WI38 (cell line): ENCODE results near the gene TMEM169.

Experiments used
- H3K4me3 ChIP-seq: 2 replicates; pipeline ENCODE4 v1.5.1; 2011; ENCODE audit warnings: low read depth, mild to moderate bottlenecking, control low read depth, low read length
- TF ChIP-seq, protein P1 (sequence below): IDR thresholded peaks from 2 replicates; pipeline ENCODE4 v1.5.1; 2012; ENCODE audit warnings: low read depth, mild to moderate bottlenecking, control low read depth, low read length

The TMEM169 gene

DNA sequence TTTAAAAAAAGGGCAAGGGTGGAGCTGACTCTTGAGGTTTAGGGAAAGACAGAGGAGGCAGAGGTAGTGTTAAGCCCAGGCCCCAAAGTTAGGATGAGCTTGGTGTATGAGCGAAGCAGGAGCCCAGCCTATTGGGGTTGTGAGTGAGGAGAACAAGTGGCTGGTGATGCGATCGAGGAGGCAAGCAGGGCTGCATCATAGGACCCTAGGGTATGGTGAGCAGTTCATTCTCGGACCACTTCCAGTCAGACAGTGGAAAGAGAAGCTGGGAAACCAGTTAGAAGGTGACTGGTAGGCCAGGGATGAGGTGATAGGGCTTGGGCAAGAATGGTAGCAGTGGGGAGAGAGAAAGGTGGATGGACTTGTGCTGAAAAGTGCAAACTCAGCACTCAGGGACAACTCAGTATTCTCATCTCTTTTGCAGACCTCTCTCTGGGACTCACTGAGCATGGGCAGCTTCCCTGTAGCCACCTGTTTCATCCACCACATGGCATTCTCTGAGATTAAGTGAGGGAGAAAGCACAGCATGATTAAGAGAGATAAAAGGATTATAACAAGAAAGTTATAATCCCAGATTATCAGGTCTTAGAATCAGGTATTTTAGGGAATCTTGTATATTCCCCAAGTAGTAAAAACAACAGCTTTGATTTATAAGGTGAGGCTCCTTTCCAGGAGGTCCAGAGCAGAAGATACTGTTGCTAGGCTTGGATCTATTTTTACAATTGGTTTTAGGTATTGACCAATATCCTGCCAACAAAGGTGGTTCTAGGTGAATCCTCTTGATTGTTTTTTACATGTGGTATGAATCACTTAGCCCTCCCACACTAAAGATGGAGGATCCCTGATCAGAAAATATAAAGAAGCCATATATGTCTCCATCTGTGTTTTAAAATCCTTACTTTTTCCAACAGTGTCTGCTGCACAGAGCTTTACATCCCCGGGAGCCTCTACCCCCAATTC is 65.7 kb downstream of the TMEM169 start:
- H3K4me3 ChIP-seq, result no peak overlapping the region
- TF ChIP-seq, protein P1, sequence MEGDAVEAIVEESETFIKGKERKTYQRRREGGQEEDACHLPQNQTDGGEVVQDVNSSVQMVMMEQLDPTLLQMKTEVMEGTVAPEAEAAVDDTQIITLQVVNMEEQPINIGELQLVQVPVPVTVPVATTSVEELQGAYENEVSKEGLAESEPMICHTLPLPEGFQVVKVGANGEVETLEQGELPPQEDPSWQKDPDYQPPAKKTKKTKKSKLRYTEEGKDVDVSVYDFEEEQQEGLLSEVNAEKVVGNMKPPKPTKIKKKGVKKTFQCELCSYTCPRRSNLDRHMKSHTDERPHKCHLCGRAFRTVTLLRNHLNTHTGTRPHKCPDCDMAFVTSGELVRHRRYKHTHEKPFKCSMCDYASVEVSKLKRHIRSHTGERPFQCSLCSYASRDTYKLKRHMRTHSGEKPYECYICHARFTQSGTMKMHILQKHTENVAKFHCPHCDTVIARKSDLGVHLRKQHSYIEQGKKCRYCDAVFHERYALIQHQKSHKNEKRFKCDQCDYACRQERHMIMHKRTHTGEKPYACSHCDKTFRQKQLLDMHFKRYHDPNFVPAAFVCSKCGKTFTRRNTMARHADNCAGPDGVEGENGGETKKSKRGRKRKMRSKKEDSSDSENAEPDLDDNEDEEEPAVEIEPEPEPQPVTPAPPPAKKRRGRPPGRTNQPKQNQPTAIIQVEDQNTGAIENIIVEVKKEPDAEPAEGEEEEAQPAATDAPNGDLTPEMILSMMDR, result no peak

DNA sequence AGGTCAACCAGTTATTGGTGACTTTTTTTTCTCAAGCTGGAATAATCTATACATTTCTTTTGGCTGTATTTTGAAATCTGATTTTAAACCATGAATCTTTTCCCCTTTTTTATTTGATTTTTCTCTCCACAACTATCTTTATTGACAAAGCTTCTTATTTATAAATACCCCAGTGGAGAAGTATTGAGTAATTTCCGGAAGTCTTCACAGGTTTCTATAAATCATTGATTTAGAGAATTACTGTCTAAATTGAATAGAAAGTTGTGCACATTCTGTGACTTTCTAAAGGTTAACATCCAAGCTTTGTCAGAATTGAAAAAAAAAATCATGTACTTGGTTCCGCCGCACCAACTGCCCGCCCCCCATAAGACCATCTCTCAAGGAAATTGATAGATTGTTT is 67.3 kb downstream of the TMEM169 start:
- no peak overlapping the region for H3K4me3 ChIP-seq
- TF ChIP-seq, protein P1, result no peak

DNA sequence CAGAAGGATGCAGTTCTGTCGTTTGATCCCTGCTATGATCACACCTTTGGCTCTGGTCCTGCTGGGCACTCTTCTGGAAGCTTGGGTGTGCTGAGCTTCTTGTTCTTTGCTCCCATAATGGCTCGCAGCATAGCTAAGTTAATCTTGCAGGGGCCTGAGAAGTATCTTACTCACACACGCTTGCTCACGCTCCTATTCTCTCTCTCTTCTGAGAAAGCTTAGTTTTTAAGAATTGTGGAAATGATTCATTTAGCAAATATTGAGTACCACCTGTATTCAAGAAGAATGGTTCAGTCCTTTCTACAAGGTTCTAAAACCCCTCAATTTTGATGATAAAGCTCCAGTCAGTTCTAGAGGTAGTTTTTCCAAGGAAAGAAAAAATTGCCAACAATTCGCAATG is 68.0 kb downstream of the TMEM169 start:
- TF ChIP-seq, protein P1, result no peak
- no peak overlapping the region for H3K4me3 ChIP-seq

GRCh38 chr2:216151313-216152025 is 69.8 kb downstream of the TMEM169 start:
- no peak overlapping the region for H3K4me3 ChIP-seq
- TF ChIP-seq, protein P1, result no peak
